ENCODE results near the gene SPPL2A. TPM values are rescaled to one million over a fixed set of nuclear protein-coding genes. Genes with fewer than 3 reads are reported as not detected.
A peak's percentile ranks its signal among the peaks of the same experiment; 100 is the strongest.

Gene SPPL2A
- total and polyA plus RNA-seq, 2 of the 13 experiments (the other 11 are each of a cell fraction or from before 2014, with no cell fraction given), result 80.5 to 105 TPM

GRCh38 chr15:50786871-50787270, 21.4 kb upstream of the SPPL2A start:
- ChIA-PET CTCF (ENCODE audit: low intra/inter-chr PET ratio, low total read pairs) (no interaction called here), POLR2A (no interaction called here)
- no peak for FAIRE-seq
- Histone ChIP-seq H3K4me1 (ENCODE audit: insufficient read depth, low read length) (peaks cover 5% of the 10 kb centered on the region; the same call in 1 of the 2 replicates), H3K27me3 (ENCODE audit: control insufficient read depth in 1 of 2, insufficient read depth in 2 of 2, low read length in 2 of 2) (no peaks in the 10 kb centered on the region), H2AFZ (ENCODE audit: low read length) (no peak overlapping the region), H3K4me2 (ENCODE audit: low read depth, low read length) (no peak overlapping the region), H3K4me3 (replicated peaks in 1 of 3; ENCODE audit: insufficient read depth in 1 of 3, low read depth in 2 of 3, low read length in 3 of 3) (no peak overlapping the region), H3K9me3 (ENCODE audit: low read length) (no peaks in the 10 kb centered on the region), H4K20me1 (ENCODE audit: insufficient read depth, low read length) (no peaks in the 10 kb centered on the region), H3K9ac (ENCODE audit: insufficient read depth, low read depth, low read length) (no peak overlapping the region), H3K27ac (ENCODE audit: extremely low read length, insufficient read depth, low read length) (no peak overlapping the region), H3K79me2 (ENCODE audit: insufficient read depth, low read length) (no peaks in the 10 kb centered on the region), H3K36me3 (replicated peaks in 1 of 2; ENCODE audit: control insufficient read depth in 1 of 2, insufficient read depth in 2 of 2, low read length in 2 of 2) (no peaks in the 10 kb centered on the region)
- 4% methylated on average over 3 of the region's 3 CpGs for WGBS (ENCODE audit: low lambda C conversion rate)
- TF ChIP-seq ZNF639 (CRISPR knock-in tag; conservative IDR thresholded peaks at IDR 0.05), result no peak
- TF ChIP-seq NFRKB (IDR thresholded peaks at IDR 0.05), result no peak
- TF ChIP-seq ETS1 (CRISPR knock-in tag; IDR thresholded peaks at IDR 0.05), result no peak
- no peak for TF ChIP-seq NFYC (CRISPR knock-in tag; IDR thresholded peaks at IDR 0.05)
- no peak for TF ChIP-seq ZNF672 (CRISPR knock-in tag; IDR thresholded peaks at IDR 0.05)
- TF ChIP-seq ZNF17 (CRISPR knock-in tag; IDR thresholded peaks at IDR 0.05), result no peak
- DNase-seq (ENCODE audit: low spot score), result no peak
- ATAC-seq, result no peak
- BruUV-seq (replicated peaks), result no TSS peak
- in situ Hi-C loops (cut with HindIII; ENCODE audit: extremely low pct_ligation_motif_present, low pct_unique_long_range_greater_than_20kb) (no loop called here), intact Hi-C loops (cut with micrococcal nuclease; ENCODE audit: unreplicated experiment) (no loop called here)

DNA sequence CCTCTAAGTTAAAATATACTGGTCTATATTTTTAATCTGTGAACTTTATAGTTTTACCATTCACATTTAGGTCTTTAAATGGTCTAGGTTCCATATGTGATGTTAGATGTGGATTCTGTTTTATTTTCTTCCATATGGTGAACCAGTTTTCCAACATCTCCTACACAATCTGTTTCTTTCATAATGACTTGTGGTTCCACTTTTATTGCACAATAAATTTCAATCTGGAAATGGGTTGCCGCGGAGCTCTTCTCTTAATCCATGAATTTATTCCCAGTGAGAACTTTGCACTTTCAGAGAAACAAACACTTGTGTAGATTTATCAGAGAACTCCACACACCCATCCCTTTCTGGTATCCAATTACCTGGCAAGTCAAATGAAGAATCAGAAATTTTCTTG, 20.9 kb upstream of the SPPL2A start:
- ATAC-seq (no peak), DNase-seq (ENCODE audit: low spot score) (no peak), FAIRE-seq (no peak)
- POLR2A ChIA-PET, result no interaction called here
- no peaks in the 10 kb centered on the region for H4K20me1 ChIP-seq (ENCODE audit: insufficient read depth, low read length)
- H3K79me2 ChIP-seq (ENCODE audit: insufficient read depth, low read length), result no peaks in the 10 kb centered on the region
- no TSS peak for BruUV-seq (replicated peaks)
- intact Hi-C loops (cut with micrococcal nuclease; ENCODE audit: unreplicated experiment) (no loop called here), in situ Hi-C loops (cut with HindIII; ENCODE audit: extremely low pct_ligation_motif_present, low pct_unique_long_range_greater_than_20kb) (no loop called here)
- no peak overlapping the region for H2AFZ ChIP-seq (ENCODE audit: low read length)
- H3K4me2 ChIP-seq (ENCODE audit: low read depth, low read length), result no peak overlapping the region
- H3K4me3 ChIP-seq (replicated peaks in 1 of 3; ENCODE audit: insufficient read depth in 1 of 3, low read depth in 2 of 3, low read length in 3 of 3), result no peak overlapping the region
- CTCF ChIA-PET (ENCODE audit: low intra/inter-chr PET ratio, low total read pairs), result no interaction called here
- H3K9ac ChIP-seq (ENCODE audit: insufficient read depth, low read depth, low read length), result no peak overlapping the region
- TF ChIP-seq MIXL1 (CRISPR knock-in tag; IDR thresholded peaks at IDR 0.05), result no peak
- TF ChIP-seq CEBPB (IDR thresholded peaks at IDR 0.05; ENCODE audit: borderline replicate concordance, low read depth, low read length), result peak; percentile 62; the same call in 1 of the 2 replicates
- peaks cover 5% of the 10 kb centered on the region; the same call in 1 of the 2 replicates for H3K4me1 ChIP-seq (ENCODE audit: insufficient read depth, low read length)
- H3K27ac ChIP-seq (ENCODE audit: extremely low read length, insufficient read depth, low read length), result no peak overlapping the region
- H3K36me3 ChIP-seq (replicated peaks in 1 of 2; ENCODE audit: control insufficient read depth in 1 of 2, insufficient read depth in 2 of 2, low read length in 2 of 2), result no peaks in the 10 kb centered on the region
- H3K9me3 ChIP-seq (ENCODE audit: low read length), result no peaks in the 10 kb centered on the region
- H3K27me3 ChIP-seq (ENCODE audit: control insufficient read depth in 1 of 2, insufficient read depth in 2 of 2, low read length in 2 of 2), result no peaks in the 10 kb centered on the region
- 0% methylated on average over 2 of the region's 2 CpGs for WGBS (ENCODE audit: low lambda C conversion rate)

Data from HepG2 (cell line).